Measurements from ENCODE around the gene PLD3. TPM values are rescaled to one million over a fixed set of nuclear protein-coding genes. Genes with fewer than 3 reads are reported as not detected.

The PLD3 gene
- total RNA-seq, 2 donors from 2014 or later, result 59.7 to 78.3 TPM

DNA sequence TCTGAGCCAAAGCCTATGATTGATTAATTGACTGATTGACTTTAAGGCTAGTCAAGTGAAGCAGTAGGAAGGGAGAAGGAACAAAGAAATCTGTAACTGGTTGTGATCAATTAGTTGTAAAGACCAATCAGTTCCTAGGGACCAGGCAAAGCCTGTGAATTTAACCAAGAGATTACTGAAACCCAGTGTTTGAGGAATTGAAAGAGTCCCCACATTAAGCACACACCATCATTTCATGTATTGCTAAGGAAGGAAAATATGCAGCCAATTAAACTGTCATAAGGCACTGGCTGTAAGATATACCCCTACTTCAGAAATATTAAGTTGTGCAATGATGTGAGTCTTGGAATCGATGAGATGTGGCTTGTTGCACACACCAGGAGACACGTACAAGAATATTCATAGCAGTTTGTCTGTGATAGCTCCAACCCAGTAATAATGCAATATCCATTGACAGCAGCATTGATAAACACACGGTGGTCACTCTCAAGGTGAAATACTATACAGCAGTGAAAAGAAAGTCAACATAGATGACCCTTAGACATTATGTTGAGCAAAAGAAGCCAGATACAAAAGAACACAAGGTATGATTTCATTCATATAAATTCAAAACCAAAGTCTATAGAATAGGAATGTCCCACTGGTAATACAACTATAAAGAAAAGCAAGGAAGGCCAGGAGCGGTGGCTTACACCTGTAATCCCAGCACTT, 9.3 kb upstream of the PLD3 start:
- peaks cover 46% of the 10 kb centered on the region for H3K36me3 Mint-ChIP-seq (ENCODE audit: low read depth)
- H3K27ac Mint-ChIP-seq, result no peak overlapping the region
- no peak for ATAC-seq (replicated peaks)
- no peaks in the 10 kb centered on the region for H3K27me3 Mint-ChIP-seq
- H3K4me1 Mint-ChIP-seq, result no peaks in the 10 kb centered on the region
- no peaks in the 10 kb centered on the region for H3K9me3 Mint-ChIP-seq
- H3K4me3 Mint-ChIP-seq, result no peak overlapping the region

DNA sequence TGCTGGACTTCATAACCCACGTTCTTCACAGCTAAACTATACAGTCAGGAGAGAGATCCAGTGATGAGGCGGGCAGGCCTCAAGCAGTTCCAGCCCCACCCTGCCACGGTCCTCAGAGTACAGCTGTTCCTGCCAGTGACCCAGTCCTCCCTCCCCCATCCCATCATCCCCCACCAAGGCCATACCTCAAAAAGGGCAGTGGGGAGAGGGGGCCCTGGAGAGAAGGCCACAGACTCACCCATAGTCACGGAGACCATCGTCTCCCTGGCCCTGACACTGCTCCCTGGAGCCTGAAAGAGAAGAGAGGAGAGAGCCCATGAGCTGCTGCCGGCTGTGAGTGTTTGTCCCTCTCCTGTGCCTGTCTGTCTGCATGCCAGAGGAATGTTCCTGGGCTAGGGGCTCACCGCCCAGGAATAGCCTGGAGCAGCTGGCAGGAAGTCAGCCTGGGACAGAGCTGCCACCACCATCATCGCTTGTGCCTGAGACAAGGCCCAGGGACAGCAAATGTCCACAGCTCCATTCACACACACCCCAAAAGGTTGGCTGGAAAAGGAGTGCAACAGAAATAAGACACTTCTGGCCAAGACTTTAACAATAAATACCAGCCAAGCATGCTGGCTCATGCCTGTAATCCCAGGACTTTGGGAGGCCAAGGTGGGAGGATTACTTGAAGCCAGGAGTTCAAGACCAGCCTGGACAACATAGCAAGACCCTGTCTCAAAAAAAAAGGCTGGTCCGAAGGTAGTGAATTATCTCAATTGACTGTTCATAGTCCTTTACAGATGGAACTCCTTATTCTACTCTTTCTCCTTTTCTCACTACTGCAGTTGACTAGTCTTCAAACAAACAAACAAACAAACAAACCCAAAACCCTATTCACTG, 6.7 kb upstream of the PLD3 start:
- Mint-ChIP-seq H3K4me3 (no peak overlapping the region), H3K27ac (no peak overlapping the region), H3K9me3 (no peaks in the 10 kb centered on the region), H3K27me3 (no peaks in the 10 kb centered on the region), H3K4me1 (no peaks in the 10 kb centered on the region), H3K36me3 (ENCODE audit: low read depth) (peaks cover 20% of the 10 kb centered on the region)
- no peak for ATAC-seq (replicated peaks)

DNA sequence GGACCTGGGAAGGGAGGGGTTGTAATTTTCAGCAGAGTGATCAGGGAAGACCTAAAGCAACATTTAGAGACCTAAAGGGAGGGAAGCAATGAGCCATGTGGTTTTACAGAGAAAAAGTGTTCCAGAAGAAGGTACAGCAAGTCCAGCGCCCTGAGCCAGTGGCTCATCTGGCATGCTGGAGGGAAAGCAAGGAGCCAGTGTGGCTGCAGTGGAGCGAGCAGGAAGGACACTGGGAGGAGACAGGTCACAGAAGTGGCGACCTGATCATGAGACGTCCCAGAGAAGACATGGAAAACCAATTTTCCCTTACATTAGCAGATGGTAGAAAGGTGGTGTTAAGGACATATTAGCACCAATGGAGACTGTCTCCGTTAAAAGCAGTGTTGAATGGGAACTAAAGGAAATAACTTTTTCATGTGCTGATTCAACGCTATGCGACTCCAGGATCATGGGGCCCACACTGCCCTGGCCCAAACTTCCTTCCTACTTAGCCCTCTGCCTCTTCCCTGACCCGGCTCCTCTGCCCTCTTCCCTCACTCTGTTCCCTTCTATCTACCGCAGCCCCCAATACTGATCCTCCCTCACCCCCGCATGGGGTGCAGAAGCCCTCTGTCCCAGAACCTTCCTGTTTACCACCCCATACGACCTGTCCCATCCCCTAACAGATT, 5.7 kb upstream of the PLD3 start:
- no peaks in the 10 kb centered on the region for H3K27me3 Mint-ChIP-seq
- no peak overlapping the region for H3K27ac Mint-ChIP-seq
- peaks cover 20% of the 10 kb centered on the region for H3K36me3 Mint-ChIP-seq (ENCODE audit: low read depth)
- no peak overlapping the region for H3K4me3 Mint-ChIP-seq
- H3K9me3 Mint-ChIP-seq, result no peaks in the 10 kb centered on the region
- no peak for ATAC-seq (replicated peaks)
- peaks cover 4% of the 10 kb centered on the region for H3K4me1 Mint-ChIP-seq

DNA sequence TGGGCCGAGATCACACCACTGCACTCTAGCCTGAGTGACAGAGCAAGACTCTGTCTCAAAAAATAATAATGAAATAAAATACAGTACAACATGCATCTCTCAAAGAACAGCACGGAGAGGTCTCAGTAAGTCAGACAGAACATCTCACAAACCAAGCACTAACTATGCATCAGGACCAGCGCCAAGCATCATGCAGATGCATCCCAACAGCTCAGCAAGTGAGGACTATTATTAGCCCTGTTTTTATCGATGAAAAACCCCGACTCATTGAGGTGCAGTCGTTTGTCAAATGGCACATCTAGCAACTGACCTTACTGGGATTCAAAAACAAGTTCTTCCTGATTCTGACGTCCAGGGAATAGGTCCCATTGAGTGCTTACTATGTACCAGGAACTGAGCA, 4.1 kb upstream of the PLD3 start:
- Mint-ChIP-seq H3K4me3 (no peak overlapping the region), H3K27ac (no peak overlapping the region), H3K4me1 (peaks cover 12% of the 10 kb centered on the region), H3K9me3 (no peaks in the 10 kb centered on the region), H3K36me3 (ENCODE audit: low read depth) (peaks cover 22% of the 10 kb centered on the region), H3K27me3 (no peaks in the 10 kb centered on the region)
- ATAC-seq (replicated peaks), result no peak

DNA sequence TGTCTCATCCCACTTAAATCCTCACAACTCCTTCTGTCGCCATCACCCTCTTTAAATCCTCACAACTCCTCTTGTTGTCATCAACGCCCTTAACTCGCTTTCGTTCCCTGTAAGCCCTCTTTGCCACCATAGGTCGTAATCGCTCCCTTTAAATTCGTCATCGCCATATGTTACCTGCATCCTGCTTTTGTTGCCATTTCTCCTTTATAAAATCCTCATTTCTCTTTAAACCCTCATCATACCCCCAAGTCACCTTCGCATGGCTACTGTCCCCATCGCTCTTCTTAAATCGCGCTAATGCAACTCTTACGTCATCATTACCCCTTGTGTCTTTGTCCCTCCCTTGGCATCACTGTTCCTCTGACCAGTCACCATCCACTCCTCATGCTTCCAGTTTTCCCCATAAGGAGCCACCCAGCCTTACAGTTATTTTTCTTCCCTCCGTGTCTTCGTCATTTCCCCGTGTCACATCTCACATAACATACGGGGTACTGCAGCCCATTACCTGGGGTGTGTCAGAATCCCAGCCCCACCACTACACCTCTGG, 539 bp downstream of the PLD3 start:
- Mint-ChIP-seq H3K27me3 (no peaks in the 10 kb centered on the region), H3K4me3 (peak overlapping the region; percentile 92), H3K36me3 (ENCODE audit: low read depth) (peaks cover 11% of the 10 kb centered on the region), H3K9me3 (no peaks in the 10 kb centered on the region), H3K27ac (peak overlapping the region; percentile 92), H3K4me1 (peaks cover 12% of the 10 kb centered on the region)
- no peak for ATAC-seq (replicated peaks)

DNA sequence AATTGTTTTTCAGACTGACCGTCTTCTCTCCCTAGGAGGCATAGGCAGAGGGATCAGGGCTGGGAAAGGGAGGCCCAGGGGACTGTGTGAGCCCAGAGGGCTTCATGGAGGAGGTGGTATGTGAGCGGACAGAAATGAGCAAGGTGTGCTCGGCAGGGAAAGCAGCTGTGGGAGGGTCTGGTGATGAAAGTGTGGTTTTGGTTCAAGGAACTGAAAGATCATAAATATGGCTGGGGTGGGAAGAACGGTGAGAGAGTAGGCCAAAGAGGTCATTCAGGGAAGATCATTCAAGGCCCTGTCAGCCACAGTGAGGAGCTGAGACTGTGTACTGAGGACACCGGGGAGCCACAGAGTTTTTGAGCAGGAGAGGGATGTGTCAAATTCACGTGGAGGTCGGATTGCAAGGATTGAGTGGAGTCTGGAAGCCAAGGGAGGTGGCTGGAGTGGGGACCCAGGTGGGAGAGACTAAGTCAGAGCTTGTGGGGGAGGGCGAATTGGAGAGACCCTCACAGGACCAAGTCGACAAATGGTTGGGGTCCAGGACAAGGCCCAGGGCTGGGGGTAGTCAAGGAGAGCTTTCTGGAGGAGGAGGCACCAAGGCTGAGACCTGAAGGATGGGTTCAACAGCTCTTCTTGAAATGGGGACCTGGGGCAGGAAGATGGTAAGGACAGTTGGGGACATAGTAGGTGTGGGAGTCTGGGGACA, 7.6 kb downstream of the PLD3 start:
- no peak overlapping the region for H3K4me3 Mint-ChIP-seq
- no peak for ATAC-seq (replicated peaks)
- H3K4me1 Mint-ChIP-seq, result peaks cover 11% of the 10 kb centered on the region
- peak overlapping the region; percentile 25 for H3K27ac Mint-ChIP-seq
- no peaks in the 10 kb centered on the region for H3K9me3 Mint-ChIP-seq
- H3K27me3 Mint-ChIP-seq, result no peaks in the 10 kb centered on the region
- peaks cover 6% of the 10 kb centered on the region for H3K36me3 Mint-ChIP-seq (ENCODE audit: low read depth)

DNA sequence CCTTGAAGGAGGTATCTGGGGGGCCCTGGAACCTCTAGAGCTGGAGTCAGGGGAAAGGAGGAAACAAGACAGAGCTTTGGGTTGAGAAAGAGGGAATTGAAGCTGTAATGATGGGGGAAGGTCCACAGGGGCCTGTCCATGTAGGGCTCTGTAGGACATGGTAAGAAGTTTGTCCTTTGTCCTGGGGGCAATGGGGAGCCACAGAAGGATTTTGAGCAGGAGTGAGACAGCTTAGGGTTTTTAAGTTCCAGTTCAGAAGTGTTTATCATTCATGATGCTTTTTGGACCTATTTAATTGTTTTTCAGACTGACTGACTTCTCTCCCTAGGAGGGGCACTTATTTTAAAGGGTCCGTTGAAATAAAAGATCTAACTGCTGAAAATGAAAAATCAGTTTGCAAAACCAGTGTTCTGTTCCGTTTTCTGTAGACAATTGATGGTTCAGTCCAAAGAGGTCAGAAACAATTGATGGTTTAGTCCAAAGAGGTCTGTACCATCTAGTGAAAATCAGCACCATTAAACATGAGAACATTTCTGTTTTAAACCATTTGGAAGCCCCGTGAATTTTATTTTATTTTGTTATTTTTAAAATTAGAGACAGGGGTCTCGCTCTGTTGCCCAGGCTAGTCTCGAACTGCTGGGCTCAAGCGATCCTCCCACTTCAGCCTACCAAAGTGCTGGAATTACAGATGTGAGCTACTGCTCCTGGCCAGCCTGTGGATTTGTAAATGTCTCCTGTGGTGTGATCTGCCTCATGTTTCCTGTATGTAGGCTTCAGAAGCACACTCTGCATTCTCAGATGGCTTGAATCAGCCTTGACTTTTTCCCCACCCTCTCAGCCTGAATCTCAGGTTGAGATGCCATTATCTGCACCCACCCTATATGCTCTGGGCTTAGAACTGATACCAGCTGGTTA, 8.4 kb downstream of the PLD3 start:
- Mint-ChIP-seq H3K27ac (peak overlapping the region; percentile 25), H3K4me1 (peaks cover 11% of the 10 kb centered on the region), H3K27me3 (no peaks in the 10 kb centered on the region), H3K4me3 (no peak overlapping the region), H3K36me3 (ENCODE audit: low read depth) (peaks cover 11% of the 10 kb centered on the region), H3K9me3 (no peaks in the 10 kb centered on the region)
- ATAC-seq (replicated peaks), result no peak

DNA sequence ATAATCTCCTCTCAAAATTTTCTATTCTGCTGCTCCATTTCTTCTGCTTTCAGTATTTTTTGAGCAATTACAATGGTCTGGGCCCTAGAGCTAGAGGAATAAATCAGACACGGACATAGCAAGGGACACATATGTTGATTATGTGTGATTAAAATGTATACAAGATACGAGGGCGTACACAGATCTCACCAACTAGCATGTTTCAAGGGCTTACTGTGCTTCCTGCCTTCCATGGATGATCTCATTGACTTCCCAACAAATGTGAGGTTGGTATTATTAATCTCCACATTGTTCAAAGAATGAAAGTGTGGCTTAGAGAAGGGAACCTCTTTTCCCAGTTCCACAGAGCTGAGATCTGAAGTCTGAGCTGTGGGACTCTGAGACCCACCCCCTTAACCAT, 9.1 kb downstream of the PLD3 start:
- H3K36me3 Mint-ChIP-seq (ENCODE audit: low read depth), result peaks cover 11% of the 10 kb centered on the region

DNA sequence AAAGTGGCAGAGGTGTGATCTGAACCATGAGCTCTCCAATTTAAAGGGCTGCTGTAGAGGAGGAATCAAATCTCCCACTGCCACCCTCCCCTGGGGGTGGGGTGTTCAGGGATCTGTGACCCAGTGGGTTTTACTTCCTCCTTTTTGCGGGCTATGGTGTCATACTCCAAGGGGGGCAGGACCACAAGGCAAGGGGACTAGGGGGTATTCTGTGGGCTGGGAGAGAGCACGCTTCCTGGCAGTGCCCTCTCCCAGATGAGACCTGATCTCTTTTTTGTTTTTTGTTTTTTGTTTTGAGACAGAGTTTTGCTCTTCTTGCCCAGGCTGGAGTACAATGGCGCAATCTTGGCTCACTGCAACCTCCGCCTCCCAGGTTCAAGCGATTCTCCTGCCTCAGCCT, 10.3 kb downstream of the PLD3 start:
- peaks cover 23% of the 10 kb centered on the region for H3K4me1 Mint-ChIP-seq
- H3K27me3 Mint-ChIP-seq, result no peaks in the 10 kb centered on the region
- no peak for ATAC-seq (replicated peaks)
- no peak overlapping the region for H3K4me3 Mint-ChIP-seq
- H3K9me3 Mint-ChIP-seq, result no peaks in the 10 kb centered on the region
- H3K27ac Mint-ChIP-seq, result no peak overlapping the region
- H3K36me3 Mint-ChIP-seq (ENCODE audit: low read depth), result peaks cover 11% of the 10 kb centered on the region

More for the DNA sequence above, 9.1 kb downstream of the PLD3 start:
- Mint-ChIP-seq H3K4me3 (no peak overlapping the region), H3K9me3 (no peaks in the 10 kb centered on the region), H3K27ac (no peak overlapping the region), H3K27me3 (no peaks in the 10 kb centered on the region), H3K4me1 (peaks cover 16% of the 10 kb centered on the region)
- no peak for ATAC-seq (replicated peaks)

DNA sequence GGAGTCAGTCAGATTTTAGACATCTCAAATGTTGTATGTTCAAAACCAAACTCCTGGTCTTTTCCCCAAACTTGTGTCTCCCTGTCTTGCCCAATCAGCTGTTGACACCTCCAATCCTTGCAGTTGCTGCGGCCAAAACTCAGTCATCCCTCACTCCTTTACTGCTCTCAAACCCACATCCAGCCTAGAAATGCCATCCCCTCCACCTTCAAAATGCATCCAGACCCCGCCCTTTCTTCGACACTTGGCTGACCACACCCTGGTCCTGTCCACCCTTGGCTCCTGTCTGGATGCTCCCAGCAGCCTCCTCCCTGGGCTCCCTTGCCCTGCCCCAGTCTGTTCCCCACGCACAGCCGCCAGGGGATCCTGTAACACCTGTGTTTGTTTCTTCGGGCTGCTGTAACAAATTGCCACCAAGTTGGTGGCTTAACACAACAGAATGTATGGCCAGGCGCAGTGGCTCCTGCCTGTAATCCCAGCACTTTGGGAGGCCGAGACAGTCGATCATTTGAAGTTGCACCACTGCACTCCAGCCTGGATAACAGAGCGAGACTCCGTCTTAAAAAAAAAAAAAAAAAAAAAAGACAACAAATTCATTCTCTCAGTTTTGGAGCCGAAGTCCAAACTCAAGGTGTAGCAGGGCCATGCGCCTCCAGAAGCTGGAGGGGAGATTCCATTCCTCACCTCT, 11.7 kb downstream of the PLD3 start:
- Mint-ChIP-seq H3K27ac (no peak overlapping the region), H3K4me1 (peaks cover 27% of the 10 kb centered on the region), H3K27me3 (no peaks in the 10 kb centered on the region), H3K9me3 (no peaks in the 10 kb centered on the region), H3K36me3 (ENCODE audit: low read depth) (peaks cover 11% of the 10 kb centered on the region), H3K4me3 (no peak overlapping the region)
- no peak for ATAC-seq (replicated peaks)

DNA sequence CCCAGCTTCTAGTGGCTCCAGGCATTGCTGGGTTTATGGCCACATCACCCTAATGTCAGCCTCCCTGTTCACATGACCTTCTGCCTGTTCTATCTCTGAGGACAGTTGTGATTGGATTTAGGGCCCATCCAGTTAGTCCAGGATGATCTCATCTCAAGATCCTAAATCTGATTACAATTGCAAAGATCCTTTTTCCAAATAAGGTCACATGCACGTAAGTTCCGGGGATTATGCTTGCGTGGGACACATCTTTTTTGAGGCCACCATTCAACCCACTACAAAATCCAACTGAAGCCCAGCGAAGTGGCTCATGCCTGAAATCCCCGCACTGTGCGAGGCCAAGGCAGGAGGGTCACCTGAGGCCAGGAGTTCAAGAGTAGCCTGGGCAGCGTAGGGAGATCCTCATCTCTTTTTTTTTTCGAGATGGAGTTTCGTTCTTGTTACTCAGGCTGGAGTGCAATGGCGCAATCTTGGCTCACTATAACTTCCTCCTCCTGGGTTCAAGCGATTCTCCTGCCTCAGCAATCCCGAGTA, 12.3 kb downstream of the PLD3 start:
- ATAC-seq (replicated peaks), result no peak
- no peaks in the 10 kb centered on the region for H3K27me3 Mint-ChIP-seq
- no peaks in the 10 kb centered on the region for H3K9me3 Mint-ChIP-seq
- no peak overlapping the region for H3K4me3 Mint-ChIP-seq
- peaks cover 25% of the 10 kb centered on the region for H3K4me1 Mint-ChIP-seq
- H3K27ac Mint-ChIP-seq, result no peak overlapping the region
- H3K36me3 Mint-ChIP-seq (ENCODE audit: low read depth), result peaks cover 11% of the 10 kb centered on the region

DNA sequence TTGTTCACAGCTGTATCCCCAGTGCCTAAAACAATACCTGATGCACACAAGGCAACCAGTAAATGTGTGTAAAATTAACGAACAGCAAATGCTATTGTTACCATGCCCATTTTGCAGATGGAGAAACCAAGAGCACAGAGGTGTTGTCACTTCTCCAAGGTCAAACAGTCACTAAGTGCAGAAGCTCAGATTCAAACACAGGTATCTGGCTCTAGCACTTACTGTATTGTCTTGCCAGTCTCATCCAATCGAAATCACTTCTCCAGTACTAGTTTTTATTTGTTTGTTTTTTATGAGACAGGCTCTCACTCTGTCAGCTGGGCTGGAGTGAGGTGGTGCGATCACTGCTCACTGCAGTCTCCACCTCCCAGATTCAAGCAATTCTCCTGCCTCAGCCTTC, 13.7 kb downstream of the PLD3 start:
- H3K27ac Mint-ChIP-seq, result no peak overlapping the region
- H3K4me1 Mint-ChIP-seq, result peaks cover 15% of the 10 kb centered on the region
- H3K9me3 Mint-ChIP-seq, result no peaks in the 10 kb centered on the region
- H3K36me3 Mint-ChIP-seq (ENCODE audit: low read depth), result peaks cover 17% of the 10 kb centered on the region
- ATAC-seq (replicated peaks), result no peak
- H3K4me3 Mint-ChIP-seq, result no peak overlapping the region
- H3K27me3 Mint-ChIP-seq, result no peaks in the 10 kb centered on the region

DNA sequence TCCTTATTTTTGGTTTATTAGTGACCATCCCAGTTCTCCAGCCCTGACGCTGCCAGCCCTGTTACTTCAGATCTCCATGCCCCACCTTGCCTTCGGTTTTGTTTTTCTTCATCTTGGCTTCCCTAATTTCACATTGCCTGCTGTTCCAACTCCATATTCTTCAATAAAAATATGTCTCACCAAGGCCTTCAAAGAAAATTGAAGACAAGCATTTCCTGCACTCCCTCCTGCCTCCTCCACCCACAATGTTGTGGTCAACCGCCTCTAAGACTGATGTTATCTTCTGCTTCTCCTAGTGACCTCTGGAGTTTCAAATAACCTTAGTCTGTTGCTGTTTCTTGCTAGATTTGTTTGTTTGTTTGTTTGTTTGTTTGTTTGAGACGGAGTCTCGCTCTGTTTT, 14.6 kb downstream of the PLD3 start:
- H3K27me3 Mint-ChIP-seq, result no peaks in the 10 kb centered on the region
- no peak for ATAC-seq (replicated peaks)
- H3K4me3 Mint-ChIP-seq, result no peak overlapping the region
- H3K27ac Mint-ChIP-seq, result no peak overlapping the region
- H3K9me3 Mint-ChIP-seq, result no peaks in the 10 kb centered on the region
- H3K36me3 Mint-ChIP-seq (ENCODE audit: low read depth), result peaks cover 21% of the 10 kb centered on the region
- peaks cover 15% of the 10 kb centered on the region for H3K4me1 Mint-ChIP-seq
